GM18907 (cell line): ENCODE data around the gene PCDHA1.
A peak's percentile ranks its signal among the peaks of the same experiment; 100 is the strongest.

Experiments
- ATAC-seq: cut with Tn5 transposase; IDR thresholded peaks from one replicate; pipeline ENCODE4 v1.9.1; 2021; ENCODE audit warnings: mild to moderate bottlenecking, moderate library complexity; ENCODE audit not compliant: unreplicated experiment

The PCDHA1 gene

GRCh38 chr5:141040093-141040770 lies 254.3 kb downstream of the PCDHA1 start:
- ATAC-seq: no peak

- peak; percentile 68 for ATAC-seq
Measured at GRCh38 chr5:141040771-141041426, 255.0 kb downstream of the PCDHA1 start.

GRCh38 chr5:141041427-141041785 lies 255.5 kb downstream of the PCDHA1 start:
- ATAC-seq: no peak

DNA sequence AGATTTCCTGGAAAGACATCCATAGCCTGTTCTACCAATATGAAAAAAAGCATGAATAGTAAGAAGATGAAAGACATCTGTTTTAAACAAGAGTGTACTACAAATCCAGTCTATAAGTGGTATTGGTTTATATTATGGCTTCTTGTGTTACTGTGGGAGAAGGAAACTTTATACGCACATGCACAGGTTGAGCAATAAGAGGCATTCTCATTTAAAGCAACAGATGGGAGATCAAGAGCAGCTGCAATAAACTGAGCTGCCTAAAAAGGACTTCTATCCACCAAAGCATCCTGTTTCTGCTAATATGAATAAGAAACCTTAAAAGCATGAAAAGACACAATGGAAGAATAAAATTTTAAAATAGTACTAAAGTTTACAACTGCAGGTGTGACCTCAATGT lies 256.6 kb downstream of the PCDHA1 start:
- ATAC-seq: no peak

GRCh38 chr5:141050622-141051520 lies 264.9 kb downstream of the PCDHA1 start, which contains the start of gene PCDHB1:
TSS of gene PCDHB1 (plus strand) at chr5:141051374. CDS start at chr5:141051471, 97 bp downstream.
- ATAC-seq: no peak

DNA sequence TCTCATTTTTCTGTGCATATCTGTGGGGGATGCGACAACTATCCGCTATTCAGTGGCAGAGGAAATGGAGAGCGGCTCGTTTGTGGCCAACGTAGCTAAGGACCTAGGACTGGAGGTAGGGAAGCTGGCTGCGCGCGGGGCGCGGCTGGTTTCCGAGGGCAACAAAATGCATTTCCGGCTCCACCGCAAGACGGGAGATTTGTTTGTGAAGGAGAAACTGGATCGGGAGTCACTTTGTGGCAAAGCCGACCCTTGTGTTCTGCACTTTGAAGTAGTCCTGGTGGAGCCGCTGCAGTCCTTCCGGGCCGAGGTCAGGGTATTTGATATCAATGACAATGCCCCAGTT lies 265.6 kb downstream of the PCDHA1 start:
- no peak for ATAC-seq
